GM12878 (cell line): Measurements from ENCODE around the gene ESYT2. TPM values are rescaled to one million over a fixed set of nuclear protein-coding genes. Genes with fewer than 3 reads are reported as not detected.

ENCODE experiments used
- ATAC-seq: fragments of 200-7000 bp; cut with Tn5 transposase; 3 replicates; pipeline ENCODE4 v1.9.1; 2020; ENCODE audit warnings: mild to moderate bottlenecking, moderate library complexity
- BruUV-seq: library from RNA; stranded (reverse); fragments of 400-500 nt; replicated peaks from 2 replicates; lab custom pipeline; 2021; lab: Mats Ljungman, UMichigan
- CTCF ChIA-PET: fragments of 300-600 bp; sonication (Branson Sonifier 250); formaldehyde crosslinking; extraction: SDS; loops from one replicate; lab custom pipeline; 2021; ENCODE audit warnings: inconsistent platforms; lab: Yijun Ruan, JAX
- POLR2A ChIA-PET: fragments of 350-600 bp; formaldehyde crosslinking; extraction: SDS; loops from one replicate; lab custom pipeline; 2021; ENCODE audit warnings: inconsistent platforms; lab: Charles Lee
- RAD21 ChIA-PET: fragments of 300-600 bp; sonication (Branson Sonifier 250); formaldehyde crosslinking; loops from one replicate; lab custom pipeline; 2023; ENCODE audit warnings: antibody characterized with exemption; ENCODE audit not compliant: unreplicated experiment; lab: Charles Lee
- SMC1A ChIA-PET: fragments of 300-600 bp; sonication (Branson Sonifier 250); formaldehyde crosslinking; loops from one replicate; lab custom pipeline; 2023; ENCODE audit not compliant: unreplicated experiment, uncharacterized antibody; lab: Charles Lee
- DNase-seq: peaks from one replicate; pipeline ENCODE4 v3.0.0-alpha.2; 2011; ENCODE audit warnings: low read depth, low spot score
- FAIRE-seq: peaks from 3 replicates; lab custom pipeline; 2011; peaks lifted over from hg19 to GRCh38; lab: Jason Lieb, UNC
- H2AFZ ChIP-seq: 2 replicates; pipeline ENCODE4 v1.6.0; 2011; ENCODE audit warnings: low read depth, low read length, control low read depth; ENCODE audit not compliant: control insufficient read depth
- H3K27ac ChIP-seq: 2 replicates; pipeline ENCODE4 v1.5.1; 2011; ENCODE audit warnings: control low read depth; ENCODE audit not compliant: control insufficient read depth, insufficient read depth
- H3K27me3 ChIP-seq, 2 experiments: replicated peaks in 1 of 2; 2 replicates each; pipeline versions ENCODE4 v1.6.0 to v1.6.1; 2011; ENCODE audit warnings: low read length in 1 of 2; ENCODE audit not compliant: control insufficient read depth in 2 of 2, insufficient read depth in 2 of 2
- H3K36me3 ChIP-seq, 2 experiments: 2 replicates each; pipeline ENCODE4 v1.5.1; 2011; ENCODE audit warnings: low read length in 1 of 2; ENCODE audit not compliant: control insufficient read depth in 2 of 2, insufficient read depth in 2 of 2
- H3K4me1 ChIP-seq: 2 replicates; pipeline ENCODE4 v1.6.1; 2011; ENCODE audit warnings: mild to moderate bottlenecking, low read length, moderate library complexity, mixed read lengths; ENCODE audit not compliant: control insufficient read depth, insufficient read depth
- H3K4me2 ChIP-seq: 2 replicates; pipeline ENCODE4 v1.6.0; 2011; ENCODE audit warnings: control low read depth; ENCODE audit not compliant: control insufficient read depth, insufficient read depth
- H3K4me3 ChIP-seq: fragments of 200-600 bp; sonication (generic); 2 replicates; pipeline ENCODE4 v1.5.1; 2016
- H3K79me2 ChIP-seq: 2 replicates; pipeline ENCODE4 v1.6.0; 2011; ENCODE audit warnings: low read length; ENCODE audit not compliant: control insufficient read depth, insufficient read depth
- H3K9ac ChIP-seq: 2 replicates; pipeline ENCODE4 v1.8.0; 2011; ENCODE audit warnings: low read length, control low read depth, mixed read lengths; ENCODE audit not compliant: control insufficient read depth, insufficient read depth
- H3K9me3 ChIP-seq: replicated peaks from 3 replicates; pipeline ENCODE4 v1.5.1; 2011; ENCODE audit warnings: mild to moderate bottlenecking, low read length; ENCODE audit not compliant: control insufficient read depth, insufficient read depth
- H4K20me1 ChIP-seq: 2 replicates; pipeline ENCODE4 v1.6.0; 2011; ENCODE audit not compliant: control insufficient read depth, insufficient read depth
- ATF7 ChIP-seq: fragments of 450-650 bp; IDR thresholded peaks from 2 replicates; pipeline ENCODE4 v1.6.1; 2016; ENCODE audit warnings: low read depth, mild to moderate bottlenecking
- BACH1 ChIP-seq: fragments of 450-650 bp; IDR thresholded peaks from 2 replicates; pipeline ENCODE4 v1.6.1; 2017; ENCODE audit warnings: mild to moderate bottlenecking, borderline replicate concordance
- BMI1 ChIP-seq: fragments of 450-650 bp; IDR thresholded peaks from 2 replicates; pipeline ENCODE4 v1.6.1; 2016; ENCODE audit warnings: mild to moderate bottlenecking, moderate library complexity, borderline replicate concordance
- CBFB ChIP-seq: IDR thresholded peaks from 2 replicates; pipeline ENCODE4 v1.6.1; 2016; ENCODE audit warnings: antibody characterized with exemption, low read depth
- CREM ChIP-seq: IDR thresholded peaks from 2 replicates; pipeline ENCODE4 v1.6.1; 2014; ENCODE audit warnings: antibody characterized with exemption, low read depth
- ELK1 ChIP-seq: IDR thresholded peaks from 2 replicates; pipeline ENCODE4 v1.6.1; 2012; ENCODE audit warnings: low read depth, low read length, improper control_type of control experiment
- MTA2 ChIP-seq: fragments of 450-650 bp; IDR thresholded peaks from 2 replicates; pipeline ENCODE4 v1.6.1; 2016; ENCODE audit warnings: low read depth, mild to moderate bottlenecking, moderate library complexity
- MXI1 ChIP-seq: fragments of 150-350 bp; IDR thresholded peaks from 2 replicates; pipeline ENCODE4 v1.6.1; 2011; ENCODE audit warnings: low read depth, mild to moderate bottlenecking, inconsistent platforms, low read length, improper control_type of control experiment
- MYC ChIP-seq: IDR thresholded peaks from 2 replicates; pipeline ENCODE4 v1.6.1; 2011; ENCODE audit warnings: mild to moderate bottlenecking, low read length, moderate library complexity, inconsistent platforms; ENCODE audit not compliant: insufficient read depth, insufficient replicate concordance, insufficient read length, severe bottlenecking
- NFIC ChIP-seq: IDR thresholded peaks from 2 replicates; pipeline ENCODE4 v1.6.1; 2012; ENCODE audit warnings: low read depth, mild to moderate bottlenecking, inconsistent platforms, low read length, moderate library complexity
- NFYB ChIP-seq: IDR thresholded peaks from 2 replicates; pipeline ENCODE4 v1.6.1; 2011; ENCODE audit warnings: low read depth, mild to moderate bottlenecking, low read length, improper control_type of control experiment, moderate library complexity; ENCODE audit not compliant: insufficient read depth
- NKRF ChIP-seq: fragments of 450-650 bp; conservative IDR thresholded peaks from 2 replicates; pipeline ENCODE4 v1.6.1; 2017; ENCODE audit warnings: mild to moderate bottlenecking, moderate library complexity
- RELA ChIP-seq: fragments of 450-650 bp; IDR thresholded peaks from 2 replicates; pipeline ENCODE4 v1.8.0; 2014; ENCODE audit warnings: borderline replicate concordance; ENCODE audit not compliant: partially characterized antibody
- SMAD5 ChIP-seq: IDR thresholded peaks from 2 replicates; pipeline ENCODE4 v1.6.1; 2016; ENCODE audit warnings: antibody characterized with exemption, low read depth
- SPI1 ChIP-seq: IDR thresholded peaks from 2 replicates; pipeline ENCODE4 v1.6.1; 2011; ENCODE audit warnings: low read depth, mild to moderate bottlenecking, low read length, moderate library complexity, borderline replicate concordance; ENCODE audit not compliant: insufficient read depth
- ZNF207 ChIP-seq: fragments of 450-650 bp; IDR thresholded peaks from 2 replicates; pipeline ENCODE4 v1.6.1; 2014; ENCODE audit warnings: antibody characterized with exemption, mild to moderate bottlenecking, borderline replicate concordance
- WGBS: methylation state at CpG from one replicate; pipeline ENCODE4 v1.1.6; 2016; ENCODE audit warnings: low lambda C conversion rate; ENCODE audit not compliant: insufficient replicate concordance, insufficient coverage; ENCODE audit errors: missing lambda C conversion rate; 5-methylcytosine and 5-hydroxymethylcytosine counted together
- in situ Hi-C: fragments of 300-500 bp; cut with MboI; formaldehyde crosslinking; loops from 9 replicates; pipeline ENCODE4 v1.14.3; 2018; ENCODE audit warnings: mixed read lengths
- intact Hi-C: fragments of 100-400 bp; cut with micrococcal nuclease; formaldehyde crosslinking; loops from one replicate; pipeline ENCODE4 v1.14.2; 2022; ENCODE audit not compliant: unreplicated experiment
- polyA plus RNA-seq, 11 experiments: library from polyadenylated mRNA; depleted of rRNA in 4 of 11; unstranded in 6 of 11; stranded (reverse) in 5 of 11; fragments of >200 nt; fragmentation: Nextera tagmentation in 4 of 11; fragmentation: Illumina TruSeq in 1 of 11; extraction: Ambion mirVana in 4 of 11; extraction: Trizol in 1 of 11; gene quantifications; 1 replicate in 1 of 11; 2 replicates in 10 of 11; pipeline versions ENCODE4 v1.2.1 to v1.2.3, GENCODE V29; 2011 to 2016; ENCODE audit warnings: inconsistent platforms in 2 of 11, missing spikeins in 2 of 11, low read depth in 1 of 11
- total RNA-seq, 4 experiments: library from RNA; depleted of rRNA in 3 of 4; stranded (reverse); fragments of >200 nt in 3 of 4; fragmentation: Illumina TruSeq in 1 of 4; extraction: Trizol in 1 of 4; gene quantifications; 2 replicates each; pipeline versions ENCODE4 v1.2.1 to v1.2.3, GENCODE V29; 2013 to 2021
- TF ChIP-seq, protein P1 (sequence below): IDR thresholded peaks from 2 replicates; pipeline ENCODE4 v1.6.1; 2012; ENCODE audit warnings: mild to moderate bottlenecking, low read depth, low read length

ESYT2 gene
- total and polyA plus RNA-seq, 10 of the 15 experiments (the other 5 are each of a cell fraction or from before 2014, with no cell fraction given): 1.9 to 44.6 (median 21.4) TPM

DNA sequence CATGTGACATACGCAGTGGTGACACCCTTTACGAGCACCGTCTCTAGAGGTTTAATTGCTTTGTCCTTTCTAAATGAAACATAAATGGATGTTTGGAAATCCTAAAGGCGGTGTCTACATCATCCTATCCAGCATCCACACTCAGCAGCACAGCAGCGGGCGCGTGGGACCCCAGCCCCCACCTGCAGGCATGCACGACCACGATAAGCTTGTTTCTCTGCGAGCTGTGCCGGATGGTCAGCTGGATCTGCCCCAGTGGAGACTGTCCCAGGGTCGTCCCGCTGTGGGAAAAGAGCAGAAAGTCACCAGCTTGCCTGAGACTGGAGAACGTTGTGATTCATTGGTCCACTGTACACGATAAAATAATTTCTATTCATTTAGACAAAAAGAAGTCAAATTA is 90.5 kb downstream of the ESYT2 start:
- H3K4me3 ChIP-seq: no peak overlapping the region
- RAD21 ChIA-PET: no interaction called here
- SMC1A ChIA-PET: no interaction called here
- CTCF ChIA-PET: no interaction called here
- FAIRE-seq (no peak), ATAC-seq (no peak), DNase-seq (no peak)
- no TSS peak for BruUV-seq
- no peaks in the 10 kb centered on the region for H3K4me1 ChIP-seq
- H3K27me3 ChIP-seq: no peaks in the 10 kb centered on the region
- no peaks in the 10 kb centered on the region for H3K9me3 ChIP-seq
- no peak overlapping the region for H3K9ac ChIP-seq
- POLR2A ChIA-PET: no interaction called here
- H3K36me3 ChIP-seq: peaks cover 13 to 23% of the 10 kb centered on the region in 2 experiments
- WGBS: 98% methylated on average over 15 of the region's 15 CpGs
- H3K4me2 ChIP-seq: no peak overlapping the region
- H4K20me1 ChIP-seq: no peaks in the 10 kb centered on the region
- in situ Hi-C loops: no loop called here
- H2AFZ ChIP-seq: no peak overlapping the region
- no peak for TF ChIP-seq CREM
- TF ChIP-seq SPI1: no peak
- TF ChIP-seq BACH1: no peak
- TF ChIP-seq NFIC: no peak
- no peak for TF ChIP-seq NKRF
- no peak for TF ChIP-seq MTA2
- no peak for TF ChIP-seq NFYB
- no peak for TF ChIP-seq CBFB
- TF ChIP-seq BMI1: no peak
- TF ChIP-seq ZNF207: no peak
- no peak for TF ChIP-seq ELK1
- no peak for TF ChIP-seq MXI1
- TF ChIP-seq ATF7: no peak
- no peak for TF ChIP-seq SMAD5
- no peak for TF ChIP-seq RELA
- TF ChIP-seq MYC: no peak
- TF ChIP-seq, protein P1, sequence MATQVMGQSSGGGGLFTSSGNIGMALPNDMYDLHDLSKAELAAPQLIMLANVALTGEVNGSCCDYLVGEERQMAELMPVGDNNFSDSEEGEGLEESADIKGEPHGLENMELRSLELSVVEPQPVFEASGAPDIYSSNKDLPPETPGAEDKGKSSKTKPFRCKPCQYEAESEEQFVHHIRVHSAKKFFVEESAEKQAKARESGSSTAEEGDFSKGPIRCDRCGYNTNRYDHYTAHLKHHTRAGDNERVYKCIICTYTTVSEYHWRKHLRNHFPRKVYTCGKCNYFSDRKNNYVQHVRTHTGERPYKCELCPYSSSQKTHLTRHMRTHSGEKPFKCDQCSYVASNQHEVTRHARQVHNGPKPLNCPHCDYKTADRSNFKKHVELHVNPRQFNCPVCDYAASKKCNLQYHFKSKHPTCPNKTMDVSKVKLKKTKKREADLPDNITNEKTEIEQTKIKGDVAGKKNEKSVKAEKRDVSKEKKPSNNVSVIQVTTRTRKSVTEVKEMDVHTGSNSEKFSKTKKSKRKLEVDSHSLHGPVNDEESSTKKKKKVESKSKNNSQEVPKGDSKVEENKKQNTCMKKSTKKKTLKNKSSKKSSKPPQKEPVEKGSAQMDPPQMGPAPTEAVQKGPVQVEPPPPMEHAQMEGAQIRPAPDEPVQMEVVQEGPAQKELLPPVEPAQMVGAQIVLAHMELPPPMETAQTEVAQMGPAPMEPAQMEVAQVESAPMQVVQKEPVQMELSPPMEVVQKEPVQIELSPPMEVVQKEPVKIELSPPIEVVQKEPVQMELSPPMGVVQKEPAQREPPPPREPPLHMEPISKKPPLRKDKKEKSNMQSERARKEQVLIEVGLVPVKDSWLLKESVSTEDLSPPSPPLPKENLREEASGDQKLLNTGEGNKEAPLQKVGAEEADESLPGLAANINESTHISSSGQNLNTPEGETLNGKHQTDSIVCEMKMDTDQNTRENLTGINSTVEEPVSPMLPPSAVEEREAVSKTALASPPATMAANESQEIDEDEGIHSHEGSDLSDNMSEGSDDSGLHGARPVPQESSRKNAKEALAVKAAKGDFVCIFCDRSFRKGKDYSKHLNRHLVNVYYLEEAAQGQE: no peak
- no peaks in the 10 kb centered on the region for H3K79me2 ChIP-seq
- intact Hi-C loops: no loop called here
- no peak overlapping the region for H3K27ac ChIP-seq
